ENCODE results near the gene IFNGR1.
"Not testable (repeated sequence)": the region's sequence is repeated elsewhere in the genome, so short reads cannot be mapped to it uniquely, and the experiment has no call there.

The IFNGR1 gene

GRCh38 chr6:137218917-137219663 is at the start of gene IFNGR1:
IFNGR1 (minus strand) TSS chr6:137219385; CDS start chr6:137219327, 58 bp downstream.
- peak; percentile 95 for DNase-seq

- DNase-seq, result no peak
Measured at GRCh38 chr6:137268911-137269310, 49.7 kb upstream of the IFNGR1 start.

GRCh38 chr6:137266309-137266586 is 47.1 kb upstream of the IFNGR1 start:
- no peak for DNase-seq

DNA sequence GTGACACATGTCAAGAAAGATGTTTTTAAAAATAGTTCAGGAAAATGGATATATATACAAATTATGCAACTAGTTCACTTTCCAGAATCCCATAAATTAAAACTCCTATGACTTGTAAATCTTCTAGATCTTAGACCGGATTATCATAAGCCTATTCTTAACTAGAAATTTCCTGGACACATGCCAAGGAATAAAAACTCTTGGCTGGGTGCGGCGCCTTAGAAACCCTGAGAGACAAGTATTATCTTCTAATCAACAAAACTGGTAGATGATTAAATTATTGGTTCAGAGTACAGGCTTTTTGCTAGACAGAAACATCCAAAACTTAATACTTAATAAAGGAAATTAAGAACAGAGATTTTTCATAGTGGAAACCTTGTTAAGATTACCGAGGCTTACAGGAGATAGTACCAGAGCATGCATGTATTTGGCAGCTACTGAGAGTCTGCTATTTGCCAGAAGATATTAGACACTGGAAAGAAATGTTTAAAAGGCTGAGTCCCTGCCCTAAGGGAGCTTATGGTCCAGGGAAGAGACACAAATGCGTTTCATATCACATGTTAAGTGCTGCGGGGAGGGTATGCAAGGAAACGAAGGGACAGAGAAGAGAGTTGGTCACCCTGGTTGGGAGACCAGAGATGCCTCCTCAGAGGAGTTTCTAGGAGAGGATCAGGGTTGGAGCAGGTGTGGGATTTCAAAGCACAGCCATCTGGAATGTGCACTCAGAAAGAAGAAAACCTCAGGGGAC is 46.5 kb upstream of the IFNGR1 start:
- no peak for DNase-seq

DNA sequence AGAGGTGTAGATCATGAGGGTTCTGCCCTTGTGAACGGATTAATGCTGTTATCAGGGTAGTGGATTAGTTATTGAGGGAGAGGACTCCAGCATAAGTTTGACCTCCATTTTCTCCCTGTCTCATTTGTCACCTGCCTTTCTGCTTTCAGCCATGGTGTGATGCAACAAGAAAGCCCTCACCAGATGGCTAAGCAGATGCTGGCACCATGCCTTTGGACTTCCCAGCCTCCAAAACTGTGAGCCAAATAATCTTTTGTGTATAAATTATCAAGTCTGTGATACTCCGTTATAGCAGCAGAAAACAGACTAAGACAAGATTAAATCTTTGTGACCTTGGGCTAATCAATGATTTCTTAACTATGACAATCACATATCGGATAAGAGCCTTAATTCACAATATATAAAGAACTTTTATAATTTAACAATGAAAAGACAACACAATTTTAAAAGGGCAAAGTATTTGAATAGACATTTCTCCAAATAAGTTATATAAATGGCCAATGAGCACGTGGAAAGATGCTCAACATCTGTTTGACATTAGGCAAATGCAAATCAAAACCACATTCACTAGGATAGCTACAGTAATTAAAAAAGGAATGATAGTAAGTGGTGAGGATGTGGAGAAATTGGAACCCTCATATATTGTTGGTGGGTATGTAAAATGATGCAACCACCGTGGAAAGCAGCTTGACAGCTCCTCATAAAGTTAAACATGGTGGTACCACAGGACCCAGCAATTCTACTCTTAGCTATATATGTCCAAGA is 45.3 kb upstream of the IFNGR1 start:
- no peak for DNase-seq

DNA sequence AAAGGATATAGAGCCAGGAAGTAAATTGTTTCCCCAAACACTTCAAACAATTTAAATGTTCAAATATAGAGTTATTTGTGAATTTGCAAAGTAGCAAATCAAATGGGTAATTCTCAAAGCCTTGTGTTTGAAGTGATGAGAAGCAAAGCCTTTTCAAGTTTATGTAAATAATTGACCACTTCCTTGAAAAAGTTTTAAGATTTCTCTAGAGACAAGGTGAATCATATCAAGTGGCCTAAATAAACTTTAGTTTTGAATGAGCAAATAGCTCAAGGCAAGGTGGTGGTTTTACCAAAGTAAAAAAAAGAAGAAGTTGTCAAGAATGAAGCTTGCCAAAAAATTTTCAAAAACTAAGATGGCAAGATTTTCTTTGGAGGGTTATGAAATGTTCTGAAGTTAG is 42.6 kb upstream of the IFNGR1 start:
- peak in 1 of 2 donors; percentile 32 for DNase-seq

- DNase-seq, result no peak
Measured at GRCh38 chr6:137261361-137261760, 42.2 kb upstream of the IFNGR1 start.

- DNase-seq, result no peak
Measured at GRCh38 chr6:137260217-137260616, 41.0 kb upstream of the IFNGR1 start.

DNA sequence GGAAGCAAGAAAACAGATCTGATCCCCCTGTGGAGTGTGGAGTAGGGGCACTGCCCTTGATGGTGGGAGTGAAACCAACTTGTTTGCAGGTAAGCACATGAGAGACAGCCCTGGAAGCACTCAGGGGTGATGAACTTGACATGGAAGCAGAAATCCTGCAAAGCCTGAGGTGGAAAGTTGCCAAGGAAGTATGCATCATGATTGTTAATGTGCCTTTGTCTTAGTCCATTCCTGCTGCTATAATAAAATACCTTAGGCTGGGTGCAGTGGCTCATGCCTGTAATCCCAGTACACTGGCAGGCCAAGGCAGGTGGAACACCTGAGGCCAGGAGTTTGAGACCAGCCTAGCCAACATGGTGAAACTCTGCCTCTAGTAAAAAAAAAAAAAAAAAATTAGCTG is 40.2 kb upstream of the IFNGR1 start:
- no peak for DNase-seq

- DNase-seq, result peak; percentile 30 to 65
Measured at GRCh38 chr6:137258170-137258569, 39.0 kb upstream of the IFNGR1 start.

GRCh38 chr6:137256350-137257103 is 37.3 kb upstream of the IFNGR1 start:
- DNase-seq, result no peak

DNA sequence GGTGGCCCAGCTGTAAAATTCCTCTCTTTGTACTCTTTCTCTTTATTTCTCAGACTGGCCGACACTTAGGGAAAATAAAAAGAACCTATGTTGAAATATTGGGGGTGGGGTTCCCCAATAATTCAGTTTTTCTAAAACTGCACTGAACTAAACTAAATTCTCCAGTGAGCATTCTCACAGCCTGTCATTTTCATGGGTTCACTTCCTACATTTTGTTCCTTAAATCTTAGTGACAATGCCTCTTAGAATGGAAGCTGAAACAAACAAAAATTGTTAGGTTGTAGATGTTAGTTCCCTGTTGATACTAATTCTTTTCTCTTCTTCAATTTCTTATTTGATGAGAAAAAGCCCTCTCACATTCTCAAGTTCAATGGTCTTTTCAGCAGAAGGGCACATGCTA is 35.8 kb upstream of the IFNGR1 start:
- no peak for DNase-seq

GRCh38 chr6:137254430-137254829 is 35.2 kb upstream of the IFNGR1 start:
- DNase-seq, result not testable (repeated sequence)

GRCh38 chr6:137248702-137249101 is 29.5 kb upstream of the IFNGR1 start:
- DNase-seq, result peak in 1 of 2 donors; percentile 47

DNA sequence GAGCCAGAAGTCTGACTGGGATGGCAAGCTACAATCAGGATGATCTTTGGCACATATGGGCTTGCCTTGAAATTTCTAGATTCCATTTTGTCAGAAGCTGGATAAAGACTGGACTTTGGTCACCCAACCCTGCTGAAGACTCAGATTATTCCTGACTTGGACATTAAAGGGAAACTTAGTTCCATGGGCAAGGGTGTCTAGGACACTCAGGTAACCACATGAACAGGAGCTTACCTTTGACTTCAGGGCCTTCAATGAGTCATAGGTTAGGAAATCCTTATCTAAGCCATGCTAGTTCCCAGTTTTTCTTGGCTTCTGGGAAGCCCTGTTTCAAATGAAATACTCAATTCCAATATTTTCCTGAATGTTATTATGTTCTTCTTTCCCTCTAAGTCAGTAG is 28.5 kb upstream of the IFNGR1 start:
- DNase-seq, result no peak

- DNase-seq, result no peak
Measured at GRCh38 chr6:137246791-137247202, 27.6 kb upstream of the IFNGR1 start.

DNA sequence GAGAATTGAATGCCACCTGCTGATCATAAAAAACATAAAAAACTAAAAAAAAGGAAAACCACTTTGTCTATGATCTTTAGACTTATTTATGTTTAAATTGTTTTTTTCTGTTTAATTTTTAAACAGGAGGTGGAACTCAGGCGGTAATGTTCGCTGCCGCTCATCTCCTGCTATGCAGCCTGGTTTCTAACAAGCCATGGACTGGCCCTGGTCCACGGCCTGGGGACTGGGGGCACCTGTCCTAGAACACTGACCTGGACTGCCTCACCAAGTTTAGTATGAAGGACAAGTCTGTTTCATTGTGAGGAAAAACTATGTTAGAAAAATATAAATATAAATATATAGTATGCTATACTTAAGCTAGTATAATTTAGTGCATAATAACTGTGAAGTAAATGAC is 27.0 kb upstream of the IFNGR1 start:
- DNase-seq, result no peak

GRCh38 chr6:137241481-137242038 is 22.4 kb upstream of the IFNGR1 start:
- no peak for DNase-seq

- peak in 1 of 2 donors; percentile 81 for DNase-seq
Measured at GRCh38 chr6:137240168-137240567, 21.0 kb upstream of the IFNGR1 start.

GRCh38 chr6:137237413-137238170 is 18.4 kb upstream of the IFNGR1 start:
- no peak for DNase-seq

DNA sequence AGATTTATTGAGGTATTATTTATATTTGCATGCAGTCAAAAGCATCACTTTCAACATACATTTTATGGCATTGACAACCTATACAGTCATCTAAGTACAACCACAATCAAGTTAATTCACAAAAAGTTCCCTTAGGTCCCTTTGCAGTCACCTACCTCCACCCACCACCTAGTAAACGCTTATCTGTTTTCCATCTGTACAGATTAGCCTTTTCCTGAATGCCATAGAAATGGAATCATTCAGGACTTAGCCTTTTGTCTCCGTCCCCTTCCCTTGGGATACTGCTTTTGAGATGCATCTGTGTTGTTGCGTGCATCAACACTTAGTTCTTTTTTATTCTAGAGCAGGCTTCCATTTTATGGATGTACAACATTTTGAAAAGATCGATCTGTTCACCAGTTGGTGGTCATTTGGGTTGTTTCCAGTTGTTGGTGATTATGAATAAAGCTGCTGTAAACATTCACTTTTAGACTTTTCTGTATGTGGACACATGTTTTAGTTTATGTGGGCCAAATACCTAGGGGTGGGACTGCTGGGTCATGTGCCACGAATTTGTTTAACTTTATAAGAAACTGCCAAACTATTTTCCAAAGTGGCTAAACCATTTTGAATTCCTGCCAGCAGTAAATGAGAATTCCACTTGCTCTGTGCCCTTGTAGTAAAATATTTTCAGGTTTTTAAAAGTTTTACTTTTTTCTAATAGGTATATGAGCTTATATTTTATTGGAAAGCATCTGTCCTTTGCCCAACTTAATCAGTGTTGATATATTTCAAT is 17.6 kb upstream of the IFNGR1 start:
- DNase-seq, result no peak

Measured in CD4-positive, alpha-beta T cell treated with Interleukin-4 for 1 hour (primary cell).